Neutrophil (primary cell): ENCODE measurements around the gene WNT7B.

Experiments used
- H3K27ac ChIP-seq: fragments of 200-600 bp; sonication (generic); 2 replicates; pipeline ENCODE4 v1.5.1; 2016; ENCODE audit warnings: mild to moderate bottlenecking, moderate library complexity
- H3K27me3 ChIP-seq: fragments of 200-600 bp; sonication (generic); 2 replicates; pipeline ENCODE4 v1.6.0; 2016; ENCODE audit warnings: mild to moderate bottlenecking
- H3K36me3 ChIP-seq: fragments of 200-600 bp; sonication (generic); 2 replicates; pipeline ENCODE4 v1.5.1; 2017
- H3K4me1 ChIP-seq, 2 experiments: fragments of 200-600 bp in 1 of 2; sonication (generic) in 1 of 2; 1 replicate in 1 of 2; 2 replicates in 1 of 2; pipeline versions ENCODE4 v1.5.1 to v1.6.1; 2013 to 2016; ENCODE audit warnings: low read depth in 1 of 2, low read length in 1 of 2, mild to moderate bottlenecking in 1 of 2, moderate library complexity in 1 of 2; ENCODE audit not compliant: control insufficient read depth in 1 of 2, insufficient read depth in 1 of 2
- H3K4me3 ChIP-seq, 2 experiments: fragments of 200-600 bp in 1 of 2; sonication (generic) in 1 of 2; 1 replicate in 1 of 2; 2 replicates in 1 of 2; pipeline ENCODE4 v1.5.1; 2013 to 2016; ENCODE audit warnings: low read depth in 1 of 2, low read length in 1 of 2, mild to moderate bottlenecking in 1 of 2, moderate library complexity in 1 of 2
- H3K9me3 ChIP-seq: fragments of 200-600 bp; sonication (generic); 2 replicates; pipeline ENCODE4 v1.5.1; 2016
- CTCF ChIP-seq: fragments of 200-600 bp; sonication (generic); IDR thresholded peaks from 2 replicates; pipeline ENCODE4 v1.5.1; 2016; ENCODE audit warnings: antibody characterized with exemption

WNT7B gene

GRCh38 chr22:45966320-45966894 lies 10.6 kb downstream of the WNT7B start:
- H3K4me1 ChIP-seq = no peaks in the 10 kb centered on the region
- no peak overlapping the region for H3K27ac ChIP-seq
- TF ChIP-seq CTCF = no peak

GRCh38 chr22:45965563-45965962 lies 11.4 kb downstream of the WNT7B start:
- Histone ChIP-seq H3K4me3 (no peak overlapping the region), H3K27me3 (peaks cover 71% of the 10 kb centered on the region), H3K4me1 (no peaks in the 10 kb centered on the region), H3K27ac (no peak overlapping the region), H3K9me3 (no peaks in the 10 kb centered on the region), H3K36me3 (no peaks in the 10 kb centered on the region)
- TF ChIP-seq CTCF = no peak

More at GRCh38 chr22:45966320-45966894, 10.6 kb downstream of the WNT7B start:
- Histone ChIP-seq H3K36me3 (no peaks in the 10 kb centered on the region), H3K27me3 (peaks cover 80% of the 10 kb centered on the region), H3K9me3 (no peaks in the 10 kb centered on the region), H3K4me3 (no peak overlapping the region)

- Histone ChIP-seq H3K27me3 (peaks cover 66% of the 10 kb centered on the region), H3K4me1 (no peaks in the 10 kb centered on the region), H3K4me3 (no peak overlapping the region), H3K36me3 (no peaks in the 10 kb centered on the region), H3K9me3 (no peaks in the 10 kb centered on the region), H3K27ac (no peak overlapping the region)
- TF ChIP-seq CTCF = no peak
Observed at GRCh38 chr22:45964926-45965527, 11.9 kb downstream of the WNT7B start.

GRCh38 chr22:45964372-45964771 lies 12.6 kb downstream of the WNT7B start:
- H3K4me1 ChIP-seq = no peaks in the 10 kb centered on the region
- H3K36me3 ChIP-seq = no peaks in the 10 kb centered on the region
- H3K27ac ChIP-seq = no peak overlapping the region
- H3K27me3 ChIP-seq = peaks cover 59% of the 10 kb centered on the region
- TF ChIP-seq CTCF = no peak
- no peaks in the 10 kb centered on the region for H3K9me3 ChIP-seq
- H3K4me3 ChIP-seq = no peak overlapping the region

- H3K4me1 ChIP-seq = no peaks in the 10 kb centered on the region
- H3K27me3 ChIP-seq = peaks cover 54% of the 10 kb centered on the region
- no peak for TF ChIP-seq CTCF
- H3K36me3 ChIP-seq = no peaks in the 10 kb centered on the region
- no peaks in the 10 kb centered on the region for H3K9me3 ChIP-seq
- H3K27ac ChIP-seq = no peak overlapping the region
- no peak overlapping the region for H3K4me3 ChIP-seq
Observed at GRCh38 chr22:45963821-45964220, 13.1 kb downstream of the WNT7B start.
